ENCODE measurements around the gene ZMPSTE24. TPM values are rescaled to one million over a fixed set of nuclear protein-coding genes. Genes with fewer than 3 reads are reported as not detected.

The ZMPSTE24 gene
- total and polyA plus RNA-seq, 11 donors, result 20.3 to 45.8 (median 31.7) TPM

GRCh38 chr1:40270152-40270834 is 12.3 kb downstream of the ZMPSTE24 start:
- TF ChIP-seq POLR2A (IDR thresholded peaks at IDR 0.05) (no peak), CTCF (IDR thresholded peaks at IDR 0.05) (no peak)
- ATAC-seq, result no peak
- Histone ChIP-seq H3K27ac (no peak overlapping the region), H3K9me3 (no peaks in the 10 kb centered on the region), H3K27me3 (no peaks in the 10 kb centered on the region), H3K4me3 (no peak overlapping the region), H3K4me1 (peaks cover 0 to 28% (median 9%) of the 10 kb centered on the region in 12 donors), H3K36me3 (peaks cover 0 to 99% (median 83%) of the 10 kb centered on the region in 9 donors)
- 59 to 92% (median 72%) methylated on average over 3 of the region's 3 CpGs for WGBS, 4 donors
- intact Hi-C loops (cut with DNase I), result no loop called here
- DNase-seq, result no peak

- WGBS, 4 donors, result 97 to 99% (median 98%) methylated on average over 3 of the region's 3 CpGs
- Histone ChIP-seq H3K36me3 (peaks cover 0 to 100% (median 89%) of the 10 kb centered on the region in 9 donors), H3K27ac (no peak overlapping the region), H3K9me3 (no peaks in the 10 kb centered on the region), H3K4me1 (peaks cover 0 to 11% (median 3%) of the 10 kb centered on the region in 12 donors), H3K4me3 (no peak overlapping the region), H3K27me3 (no peaks in the 10 kb centered on the region)
- DNase-seq (no peak), ATAC-seq (no peak)
- intact Hi-C loops (cut with DNase I), result no loop called here
- no peak for TF ChIP-seq POLR2A (IDR thresholded peaks at IDR 0.05)
- TF ChIP-seq CTCF (IDR thresholded peaks at IDR 0.05), result no peak
Measured at GRCh38 chr1:40272653-40273213, 14.7 kb downstream of the ZMPSTE24 start.

- ATAC-seq, result no peak
- intact Hi-C loops (cut with DNase I), result no loop called here
- DNase-seq, result no peak
- Histone ChIP-seq H3K36me3 (peaks cover 0 to 97% (median 84%) of the 10 kb centered on the region in 9 donors), H3K4me1 (peaks cover 0 to 11% (median 0%) of the 10 kb centered on the region in 12 donors), H3K27me3 (no peaks in the 10 kb centered on the region), H3K4me3 (no peak overlapping the region), H3K27ac (no peak overlapping the region), H3K9me3 (no peaks in the 10 kb centered on the region)
- 59 to 82% (median 78%) methylated on average over 4 of the region's 4 CpGs for WGBS, 4 donors
- TF ChIP-seq CTCF (IDR thresholded peaks at IDR 0.05), result no peak
- TF ChIP-seq POLR2A (IDR thresholded peaks at IDR 0.05), result no peak
Measured at GRCh38 chr1:40273547-40274166, 15.6 kb downstream of the ZMPSTE24 start.

- no peaks in the 10 kb centered on the region for H3K27me3 ChIP-seq
- no peak overlapping the region for H3K27ac ChIP-seq
- no peak for DNase-seq
- intact Hi-C loops (cut with DNase I), result no loop called here
- no peak overlapping the region for H3K4me3 ChIP-seq
- H3K9me3 ChIP-seq, result no peaks in the 10 kb centered on the region
- TF ChIP-seq POLR2A (IDR thresholded peaks at IDR 0.05) (no peak), CTCF (IDR thresholded peaks at IDR 0.05) (no peak)
- no peak for ATAC-seq
- peaks cover 0 to 10% (median 0%) of the 10 kb centered on the region in 12 donors for H3K4me1 ChIP-seq
- H3K36me3 ChIP-seq, result peaks cover 0 to 97% (median 81%) of the 10 kb centered on the region in 9 donors
- WGBS, 4 donors, result 93 to 97% (median 95%) methylated on average over 2 of the region's 2 CpGs
Measured at GRCh38 chr1:40274331-40274730, 16.3 kb downstream of the ZMPSTE24 start.
